ENCODE measurements around the gene SRGAP2C.
"Not testable (repeated sequence)": the region's sequence is repeated elsewhere in the genome, so short reads cannot be mapped to it uniquely, and the experiment has no call there.

SRGAP2C gene

GRCh38 chr1:121369959-121370358, 185.2 kb downstream of the SRGAP2C start:
- H3K27me3 ChIP-seq (replicated peaks in 2 of 5; ENCODE audit: control insufficient read depth in 4 of 5, insufficient read depth in 5 of 5, low read length in 4 of 5); H3K9me3 ChIP-seq (ENCODE audit: control extremely low read depth in 1 of 5, control insufficient read depth in 4 of 5, insufficient read depth in 2 of 5, low read depth in 1 of 5, low read length in 4 of 5); POLR2A ChIA-PET; H3K4me3 ChIP-seq (ENCODE audit: control insufficient read depth in 1 of 7, extremely low read depth in 1 of 7, insufficient read depth in 4 of 7, low read depth in 2 of 7, low read length in 6 of 7); H3K36me3 ChIP-seq (ENCODE audit: control insufficient read depth in 4 of 4, insufficient read depth in 4 of 4, low read length in 3 of 4); DNase-seq; H3K4me1 ChIP-seq (ENCODE audit: control extremely low read depth in 1 of 4, control insufficient read depth in 4 of 4, insufficient read depth in 4 of 4, low read length in 3 of 4); H3K27ac ChIP-seq (ENCODE audit: insufficient read depth in 1 of 2, low read depth in 1 of 2, low read length in 2 of 2, poor library complexity in 1 of 2, severe bottlenecking in 2 of 2); CTCF ChIA-PET: not testable (repeated sequence)
- WGBS (ENCODE audit: insufficient coverage) = no CpG with 5 or more reads among the region's 2 CpGs

GRCh38 chr1:121374851-121375367, 190.1 kb downstream of the SRGAP2C start:
- H3K36me3 ChIP-seq (ENCODE audit: control insufficient read depth in 4 of 4, insufficient read depth in 4 of 4, low read length in 3 of 4); H3K9me3 ChIP-seq (ENCODE audit: control extremely low read depth in 1 of 5, control insufficient read depth in 4 of 5, insufficient read depth in 2 of 5, low read depth in 1 of 5, low read length in 4 of 5); POLR2A ChIA-PET; H3K4me3 ChIP-seq (ENCODE audit: control insufficient read depth in 1 of 7, extremely low read depth in 1 of 7, insufficient read depth in 4 of 7, low read depth in 2 of 7, low read length in 6 of 7); DNase-seq; H3K27ac ChIP-seq (ENCODE audit: insufficient read depth in 1 of 2, low read depth in 1 of 2, low read length in 2 of 2, poor library complexity in 1 of 2, severe bottlenecking in 2 of 2); CTCF ChIA-PET; H3K4me1 ChIP-seq (ENCODE audit: control extremely low read depth in 1 of 4, control insufficient read depth in 4 of 4, insufficient read depth in 4 of 4, low read length in 3 of 4); H3K27me3 ChIP-seq (replicated peaks in 2 of 5; ENCODE audit: control insufficient read depth in 4 of 5, insufficient read depth in 5 of 5, low read length in 4 of 5): not testable (repeated sequence)
- WGBS (ENCODE audit: insufficient coverage) = no CpG with 5 or more reads among the region's 3 CpGs

- H3K9me3 ChIP-seq (ENCODE audit: control extremely low read depth in 1 of 5, control insufficient read depth in 4 of 5, insufficient read depth in 2 of 5, low read depth in 1 of 5, low read length in 4 of 5); POLR2A ChIA-PET; H3K27me3 ChIP-seq (replicated peaks in 2 of 5; ENCODE audit: control insufficient read depth in 4 of 5, insufficient read depth in 5 of 5, low read length in 4 of 5); H3K4me3 ChIP-seq (ENCODE audit: control insufficient read depth in 1 of 7, extremely low read depth in 1 of 7, insufficient read depth in 4 of 7, low read depth in 2 of 7, low read length in 6 of 7); H3K36me3 ChIP-seq (ENCODE audit: control insufficient read depth in 4 of 4, insufficient read depth in 4 of 4, low read length in 3 of 4); H3K4me1 ChIP-seq (ENCODE audit: control extremely low read depth in 1 of 4, control insufficient read depth in 4 of 4, insufficient read depth in 4 of 4, low read length in 3 of 4); DNase-seq; CTCF ChIA-PET; H3K27ac ChIP-seq (ENCODE audit: insufficient read depth in 1 of 2, low read depth in 1 of 2, low read length in 2 of 2, poor library complexity in 1 of 2, severe bottlenecking in 2 of 2): not testable (repeated sequence)
- no CpG with 5 or more reads among the region's 7 CpGs for WGBS (ENCODE audit: insufficient coverage)
Observed at GRCh38 chr1:121376986-121377385, 192.2 kb downstream of the SRGAP2C start.

- whole genome bisulfite sequencing (ENCODE audit: insufficient coverage) = 100% methylated on average over 2 of the region's 5 CpGs
- H3K27ac ChIP-seq (ENCODE audit: insufficient read depth in 1 of 2, low read depth in 1 of 2, low read length in 2 of 2, poor library complexity in 1 of 2, severe bottlenecking in 2 of 2); H3K27me3 ChIP-seq (replicated peaks in 2 of 5; ENCODE audit: control insufficient read depth in 4 of 5, insufficient read depth in 5 of 5, low read length in 4 of 5); DNase-seq; H3K4me1 ChIP-seq (ENCODE audit: control extremely low read depth in 1 of 4, control insufficient read depth in 4 of 4, insufficient read depth in 4 of 4, low read length in 3 of 4); CTCF ChIA-PET; H3K36me3 ChIP-seq (ENCODE audit: control insufficient read depth in 4 of 4, insufficient read depth in 4 of 4, low read length in 3 of 4); H3K9me3 ChIP-seq (ENCODE audit: control extremely low read depth in 1 of 5, control insufficient read depth in 4 of 5, insufficient read depth in 2 of 5, low read depth in 1 of 5, low read length in 4 of 5); POLR2A ChIA-PET; H3K4me3 ChIP-seq (ENCODE audit: control insufficient read depth in 1 of 7, extremely low read depth in 1 of 7, insufficient read depth in 4 of 7, low read depth in 2 of 7, low read length in 6 of 7): not testable (repeated sequence)
Observed at GRCh38 chr1:121378757-121379156, 194.0 kb downstream of the SRGAP2C start.

GRCh38 chr1:121384754-121385153, 200.0 kb downstream of the SRGAP2C start:
- H3K4me3 ChIP-seq (ENCODE audit: control insufficient read depth in 1 of 7, extremely low read depth in 1 of 7, insufficient read depth in 4 of 7, low read depth in 2 of 7, low read length in 6 of 7); CTCF ChIA-PET; H3K4me1 ChIP-seq (ENCODE audit: control extremely low read depth in 1 of 4, control insufficient read depth in 4 of 4, insufficient read depth in 4 of 4, low read length in 3 of 4); H3K9me3 ChIP-seq (ENCODE audit: control extremely low read depth in 1 of 5, control insufficient read depth in 4 of 5, insufficient read depth in 2 of 5, low read depth in 1 of 5, low read length in 4 of 5); H3K36me3 ChIP-seq (ENCODE audit: control insufficient read depth in 4 of 4, insufficient read depth in 4 of 4, low read length in 3 of 4); H3K27me3 ChIP-seq (replicated peaks in 2 of 5; ENCODE audit: control insufficient read depth in 4 of 5, insufficient read depth in 5 of 5, low read length in 4 of 5); DNase-seq; H3K27ac ChIP-seq (ENCODE audit: insufficient read depth in 1 of 2, low read depth in 1 of 2, low read length in 2 of 2, poor library complexity in 1 of 2, severe bottlenecking in 2 of 2); POLR2A ChIA-PET: not testable (repeated sequence)
- no CpG with 5 or more reads among the region's 4 CpGs for WGBS (ENCODE audit: insufficient coverage)

- CTCF ChIA-PET; H3K4me3 ChIP-seq (ENCODE audit: control insufficient read depth in 1 of 7, extremely low read depth in 1 of 7, insufficient read depth in 4 of 7, low read depth in 2 of 7, low read length in 6 of 7); H3K36me3 ChIP-seq (ENCODE audit: control insufficient read depth in 4 of 4, insufficient read depth in 4 of 4, low read length in 3 of 4); H3K9me3 ChIP-seq (ENCODE audit: control extremely low read depth in 1 of 5, control insufficient read depth in 4 of 5, insufficient read depth in 2 of 5, low read depth in 1 of 5, low read length in 4 of 5); DNase-seq; POLR2A ChIA-PET; H3K4me1 ChIP-seq (ENCODE audit: control extremely low read depth in 1 of 4, control insufficient read depth in 4 of 4, insufficient read depth in 4 of 4, low read length in 3 of 4); H3K27ac ChIP-seq (ENCODE audit: insufficient read depth in 1 of 2, low read depth in 1 of 2, low read length in 2 of 2, poor library complexity in 1 of 2, severe bottlenecking in 2 of 2); H3K27me3 ChIP-seq (replicated peaks in 2 of 5; ENCODE audit: control insufficient read depth in 4 of 5, insufficient read depth in 5 of 5, low read length in 4 of 5): not testable (repeated sequence)
- WGBS (ENCODE audit: insufficient coverage) = no CpG with 5 or more reads among the region's 3 CpGs
Observed at GRCh38 chr1:121385162-121385561, 200.4 kb downstream of the SRGAP2C start.

- H3K9me3 ChIP-seq (ENCODE audit: control extremely low read depth in 1 of 5, control insufficient read depth in 4 of 5, insufficient read depth in 2 of 5, low read depth in 1 of 5, low read length in 4 of 5); H3K27me3 ChIP-seq (replicated peaks in 2 of 5; ENCODE audit: control insufficient read depth in 4 of 5, insufficient read depth in 5 of 5, low read length in 4 of 5); DNase-seq; H3K27ac ChIP-seq (ENCODE audit: insufficient read depth in 1 of 2, low read depth in 1 of 2, low read length in 2 of 2, poor library complexity in 1 of 2, severe bottlenecking in 2 of 2); CTCF ChIA-PET; H3K4me3 ChIP-seq (ENCODE audit: control insufficient read depth in 1 of 7, extremely low read depth in 1 of 7, insufficient read depth in 4 of 7, low read depth in 2 of 7, low read length in 6 of 7); H3K4me1 ChIP-seq (ENCODE audit: control extremely low read depth in 1 of 4, control insufficient read depth in 4 of 4, insufficient read depth in 4 of 4, low read length in 3 of 4); POLR2A ChIA-PET; H3K36me3 ChIP-seq (ENCODE audit: control insufficient read depth in 4 of 4, insufficient read depth in 4 of 4, low read length in 3 of 4): not testable (repeated sequence)
- WGBS (ENCODE audit: insufficient coverage) = no CpG with 5 or more reads among the region's 8 CpGs
Observed at GRCh38 chr1:121385563-121386288, 201.0 kb downstream of the SRGAP2C start.

Data from common myeloid progenitor, CD34-positive (primary cell).